HepG2 (cell line): ENCODE results near the gene CXXC5. TPM values are rescaled to one million over a fixed set of nuclear protein-coding genes. Genes with fewer than 3 reads are reported as not detected.
A peak's percentile ranks its signal among the peaks of the same experiment; 100 is the strongest.

Source experiments
- ARNTL ChIP-seq: sonication (generic); formaldehyde crosslinking; IDR thresholded peaks from 2 replicates; pipeline ENCODE4 v1.4.0; 2020; ENCODE audit warnings: mild to moderate bottlenecking, missing genetic modification reagents
- DZIP1 ChIP-seq: sonication (generic); formaldehyde crosslinking; IDR thresholded peaks from 2 replicates; pipeline ENCODE4 v1.5.0; 2020; ENCODE audit warnings: mild to moderate bottlenecking, missing genetic modification reagents
- ETV6 ChIP-seq: sonication (generic); formaldehyde crosslinking; conservative IDR thresholded peaks from 2 replicates; pipeline ENCODE4 v1.4.0; 2020; ENCODE audit warnings: missing genetic modification reagents
- FOXJ3 ChIP-seq: sonication (generic); formaldehyde crosslinking; IDR thresholded peaks from 2 replicates; pipeline ENCODE4 v1.4.0; 2020; ENCODE audit warnings: missing genetic modification reagents, mild to moderate bottlenecking, borderline replicate concordance
- GTF2F1 ChIP-seq: fragments of 150-350 bp; IDR thresholded peaks from 2 replicates; pipeline ENCODE4 v1.6.1; 2014; ENCODE audit warnings: low read length
- JUND ChIP-seq: sonication (generic); formaldehyde crosslinking; IDR thresholded peaks from 2 replicates; pipeline ENCODE4 v1.8.0; 2022; ENCODE audit warnings: mild to moderate bottlenecking, missing genetic modification reagents
- MATR3 ChIP-seq: sonication (generic); formaldehyde crosslinking; IDR thresholded peaks from 2 replicates; pipeline ENCODE4 v1.4.0; 2020; ENCODE audit warnings: missing genetic modification reagents
- MIER2 ChIP-seq: IDR thresholded peaks from 2 replicates; pipeline ENCODE4 v1.6.1; 2016; ENCODE audit warnings: missing biosample characterization, missing genetic modification reagents
- MYNN ChIP-seq: sonication (generic); formaldehyde crosslinking; IDR thresholded peaks from 2 replicates; pipeline ENCODE4 v1.4.0; 2020; ENCODE audit warnings: mild to moderate bottlenecking, low read depth, missing genetic modification reagents
- NFYC ChIP-seq: IDR thresholded peaks from 2 replicates; pipeline ENCODE4 v1.6.1; 2016; ENCODE audit warnings: missing genetic modification reagents, missing compliant biosample characterization
- NR3C1 ChIP-seq: sonication (generic); formaldehyde crosslinking; IDR thresholded peaks from 2 replicates; pipeline ENCODE4 v1.4.0; 2020; ENCODE audit warnings: missing genetic modification reagents
- POGK ChIP-seq: sonication (generic); formaldehyde crosslinking; conservative IDR thresholded peaks from 2 replicates; pipeline ENCODE4 v1.8.0; 2022; ENCODE audit warnings: mild to moderate bottlenecking, moderate library complexity, missing genetic modification reagents
- RBFOX2 ChIP-seq: fragments of 200-400 bp; formaldehyde crosslinking; IDR thresholded peaks from 2 replicates; pipeline ENCODE4 v1.6.1; 2017; ENCODE audit warnings: low read depth, mild to moderate bottlenecking, low read length
- RFX1 ChIP-seq: fragments of 450-650 bp; IDR thresholded peaks from 2 replicates; pipeline ENCODE4 v1.6.1; 2017
- SMARCE1 ChIP-seq: fragments of 450-650 bp; IDR thresholded peaks from 2 replicates; pipeline ENCODE4 v1.6.1; 2017; ENCODE audit warnings: borderline replicate concordance
- SOX5 ChIP-seq: IDR thresholded peaks from 2 replicates; pipeline ENCODE4 v1.6.1; 2016; ENCODE audit warnings: borderline replicate concordance
- TEAD3 ChIP-seq: optimal IDR thresholded peaks from 2 replicates; pipeline ENCODE3; 2016; ENCODE audit warnings: borderline replicate concordance
- ZKSCAN8 ChIP-seq: IDR thresholded peaks from 2 replicates; pipeline ENCODE4 v1.6.1; 2016; ENCODE audit warnings: borderline replicate concordance, missing genetic modification reagents, missing compliant biosample characterization
- ZNF24 ChIP-seq: fragments of 450-650 bp; IDR thresholded peaks from 2 replicates; pipeline ENCODE4 v1.6.1; 2017; ENCODE audit warnings: antibody characterized with exemption, mild to moderate bottlenecking
- ZNF264 ChIP-seq: sonication (generic); formaldehyde crosslinking; IDR thresholded peaks from 2 replicates; pipeline ENCODE4 v1.4.0; 2020; ENCODE audit warnings: missing genetic modification reagents
- ZNF574 ChIP-seq: sonication (generic); formaldehyde crosslinking; IDR thresholded peaks from 2 replicates; pipeline ENCODE4 v1.4.0; 2020; ENCODE audit warnings: missing genetic modification reagents
- ZNF580 ChIP-seq: IDR thresholded peaks from 2 replicates; pipeline ENCODE4 v1.6.1; 2016; ENCODE audit warnings: low read depth, borderline replicate concordance
- ZNF644 ChIP-seq: IDR thresholded peaks from 2 replicates; pipeline ENCODE4 v1.6.1; 2016; ENCODE audit warnings: low read depth
- ZNF766 ChIP-seq: sonication (generic); formaldehyde crosslinking; IDR thresholded peaks from 2 replicates; pipeline ENCODE4 v1.5.0; 2020; ENCODE audit warnings: missing genetic modification reagents, borderline replicate concordance
- ZNF773 ChIP-seq: sonication (generic); formaldehyde crosslinking; IDR thresholded peaks from 2 replicates; pipeline ENCODE4 v1.4.0; 2020; ENCODE audit warnings: missing genetic modification reagents, borderline replicate concordance
- polyA plus RNA-seq, 8 experiments: library from polyadenylated mRNA; depleted of rRNA in 3 of 8; stranded (reverse) in 7 of 8; unstranded in 1 of 8; fragments of >200 nt; fragmentation: Illumina TruSeq in 4 of 8; extraction: Trizol in 4 of 8; gene quantifications; 2 replicates each; pipeline versions ENCODE4 v1.2.1 to v1.2.3, GENCODE V29; 2011 to 2016; ENCODE audit warnings: low read depth in 4 of 8, missing spikeins in 1 of 8, mixed read lengths in 1 of 8; ENCODE audit not compliant: insufficient read depth in 1 of 8
- total RNA-seq, 5 experiments: library from RNA; depleted of rRNA; stranded (reverse); fragments of >200 nt; fragmentation: Illumina TruSeq; extraction: Trizol; gene quantifications; 2 replicates each; pipeline ENCODE4 v1.2.3, GENCODE V29; 2016; ENCODE audit warnings: low read depth in 1 of 5

CXXC5 gene
- total and polyA plus RNA-seq, 2 of the 13 experiments (the other 11 are each of a cell fraction or from before 2014, with no cell fraction given), result 32.3 to 33.0 TPM

GRCh38 chr5:139669662-139670368, 21.7 kb downstream of the CXXC5 start (continued):
- TF ChIP-seq ZKSCAN8, result no peak
- TF ChIP-seq MATR3 (CRISPR knock-in tag), result no peak
- TF ChIP-seq ETV6 (CRISPR knock-in tag), result no peak
- TF ChIP-seq JUND (CRISPR knock-in tag), result no peak
- TF ChIP-seq NR3C1, result no peak
- TF ChIP-seq RBFOX2, result no peak
- no peak for TF ChIP-seq ZNF264 (CRISPR knock-in tag)
- TF ChIP-seq GTF2F1, result no peak
- TF ChIP-seq ZNF580 (CRISPR knock-in tag), result 0 out of 2 replicates have a peak, but pooled peaks have one; percentile 29
- no peak for TF ChIP-seq DZIP1 (CRISPR knock-in tag)
- no peak for TF ChIP-seq ZNF773 (CRISPR knock-in tag)
- no peak for TF ChIP-seq ARNTL (CRISPR knock-in tag)
- no peak for TF ChIP-seq ZNF24
- peak; percentile 52; the same call in 1 of the 2 replicates for TF ChIP-seq SOX5 (CRISPR knock-in tag)
- peak; percentile 33 for TF ChIP-seq TEAD3 (CRISPR knock-in tag)
- TF ChIP-seq MYNN (CRISPR knock-in tag), result no peak
- TF ChIP-seq NFYC (CRISPR knock-in tag), result no peak
- no peak for TF ChIP-seq ZNF644 (CRISPR knock-in tag)
- TF ChIP-seq POGK (CRISPR knock-in tag), result peak; percentile 64; the same call in 1 of the 2 replicates
- TF ChIP-seq ZNF766 (CRISPR knock-in tag), result no peak
- TF ChIP-seq FOXJ3, result no peak
- TF ChIP-seq ZNF574, result peak; percentile 39; the same call in 1 of the 2 replicates
- no peak for TF ChIP-seq SMARCE1
- TF ChIP-seq MIER2 (CRISPR knock-in tag), result no peak
- no peak for TF ChIP-seq RFX1
